Anterior cingulate cortex (tissue), 58 donors: ENCODE measurements around the gene REC8.
A peak's percentile ranks its signal among the peaks of the same experiment; 100 is the strongest.

ENCODE experiments used
- DNase-seq, 58 donors: peaks; one replicate each; lab custom pipeline; 2025; lab: John Stamatoyannopoulos, UW

REC8 gene, protein sequence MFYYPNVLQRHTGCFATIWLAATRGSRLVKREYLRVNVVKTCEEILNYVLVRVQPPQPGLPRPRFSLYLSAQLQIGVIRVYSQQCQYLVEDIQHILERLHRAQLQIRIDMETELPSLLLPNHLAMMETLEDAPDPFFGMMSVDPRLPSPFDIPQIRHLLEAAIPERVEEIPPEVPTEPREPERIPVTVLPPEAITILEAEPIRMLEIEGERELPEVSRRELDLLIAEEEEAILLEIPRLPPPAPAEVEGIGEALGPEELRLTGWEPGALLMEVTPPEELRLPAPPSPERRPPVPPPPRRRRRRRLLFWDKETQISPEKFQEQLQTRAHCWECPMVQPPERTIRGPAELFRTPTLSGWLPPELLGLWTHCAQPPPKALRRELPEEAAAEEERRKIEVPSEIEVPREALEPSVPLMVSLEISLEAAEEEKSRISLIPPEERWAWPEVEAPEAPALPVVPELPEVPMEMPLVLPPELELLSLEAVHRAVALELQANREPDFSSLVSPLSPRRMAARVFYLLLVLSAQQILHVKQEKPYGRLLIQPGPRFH

GRCh38 chr14:24171422-24172260 lies at the start of gene REC8:
REC8 (plus strand) TSS chr14:24172080; CDS start chr14:24172553, 473 bp downstream.
- DNase-seq: peak; percentile 63 to 98 (median 91)

- no peak for DNase-seq
Observed at GRCh38 chr14:24122416-24122815, 49.5 kb upstream of the REC8 start.

DNA sequence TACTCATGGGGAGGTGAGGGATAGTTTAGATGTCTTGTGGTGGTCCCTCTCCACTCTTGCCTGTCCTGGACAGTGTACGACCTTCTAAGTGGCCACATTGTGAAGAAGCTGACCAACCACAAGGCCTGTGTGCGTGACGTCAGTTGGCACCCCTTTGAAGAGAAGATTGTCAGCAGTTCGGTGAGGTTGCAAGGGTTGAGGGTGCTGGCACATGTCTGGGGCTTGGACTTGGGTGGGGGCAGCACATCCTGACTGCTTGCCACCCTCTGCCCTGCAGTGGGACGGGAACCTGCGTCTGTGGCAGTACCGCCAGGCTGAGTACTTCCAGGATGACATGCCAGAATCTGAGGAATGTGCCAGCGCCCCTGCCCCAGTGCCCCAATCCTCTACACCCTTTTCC lies 49.0 kb upstream of the REC8 start:
- no peak for DNase-seq

GRCh38 chr14:24123424-24124417 lies 48.2 kb upstream of the REC8 start:
- DNase-seq: no peak

DNA sequence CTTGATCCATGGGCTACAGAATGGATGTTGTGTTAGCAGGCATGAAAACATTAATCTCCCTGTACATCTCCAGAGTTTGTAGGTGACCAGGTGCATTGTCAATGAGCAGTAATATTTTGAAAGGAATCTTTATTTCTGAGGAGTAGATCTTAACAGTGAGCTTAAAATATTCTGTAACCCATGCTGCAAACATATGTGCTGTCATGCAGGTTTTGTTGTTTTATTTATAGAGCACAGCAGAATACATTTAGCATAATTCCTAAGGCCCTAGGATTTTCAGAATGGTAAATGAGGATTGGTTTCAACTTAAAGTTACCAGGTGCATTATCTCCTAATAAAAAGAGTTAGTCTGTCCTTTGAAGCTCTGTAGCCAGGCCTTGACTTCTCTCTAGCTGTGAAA lies 44.9 kb upstream of the REC8 start:
- DNase-seq: no peak

- DNase-seq: no peak
Observed at GRCh38 chr14:24127673-24128072, 44.2 kb upstream of the REC8 start.

GRCh38 chr14:24129410-24129998 lies 42.4 kb upstream of the REC8 start:
- no peak for DNase-seq

- DNase-seq: no peak
Observed at GRCh38 chr14:24130380-24130716, 41.5 kb upstream of the REC8 start, which contains the start of gene FITM1. FITM1 (plus strand) TSS chr14:24130659; CDS start chr14:24131564, 905 bp downstream.

GRCh38 chr14:24130717-24131548 lies 40.9 kb upstream of the REC8 start:
- DNase-seq: no peak

DNA sequence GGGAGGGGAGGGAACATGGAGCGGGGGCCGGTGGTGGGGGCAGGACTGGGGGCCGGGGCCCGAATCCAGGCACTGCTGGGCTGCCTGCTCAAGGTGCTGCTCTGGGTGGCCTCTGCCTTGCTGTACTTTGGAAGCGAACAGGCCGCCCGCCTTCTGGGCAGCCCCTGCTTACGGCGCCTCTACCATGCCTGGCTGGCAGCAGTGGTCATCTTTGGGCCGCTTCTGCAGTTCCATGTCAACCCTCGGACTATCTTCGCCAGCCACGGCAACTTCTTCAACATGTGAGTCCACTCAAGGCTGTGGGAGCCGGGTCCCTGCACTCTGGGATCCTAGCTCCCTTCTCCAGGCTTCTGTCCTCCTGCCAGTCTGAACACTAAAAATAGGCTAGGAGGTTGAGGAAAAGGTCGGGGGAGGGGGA lies 40.3 kb upstream of the REC8 start:
- DNase-seq: no peak

DNA sequence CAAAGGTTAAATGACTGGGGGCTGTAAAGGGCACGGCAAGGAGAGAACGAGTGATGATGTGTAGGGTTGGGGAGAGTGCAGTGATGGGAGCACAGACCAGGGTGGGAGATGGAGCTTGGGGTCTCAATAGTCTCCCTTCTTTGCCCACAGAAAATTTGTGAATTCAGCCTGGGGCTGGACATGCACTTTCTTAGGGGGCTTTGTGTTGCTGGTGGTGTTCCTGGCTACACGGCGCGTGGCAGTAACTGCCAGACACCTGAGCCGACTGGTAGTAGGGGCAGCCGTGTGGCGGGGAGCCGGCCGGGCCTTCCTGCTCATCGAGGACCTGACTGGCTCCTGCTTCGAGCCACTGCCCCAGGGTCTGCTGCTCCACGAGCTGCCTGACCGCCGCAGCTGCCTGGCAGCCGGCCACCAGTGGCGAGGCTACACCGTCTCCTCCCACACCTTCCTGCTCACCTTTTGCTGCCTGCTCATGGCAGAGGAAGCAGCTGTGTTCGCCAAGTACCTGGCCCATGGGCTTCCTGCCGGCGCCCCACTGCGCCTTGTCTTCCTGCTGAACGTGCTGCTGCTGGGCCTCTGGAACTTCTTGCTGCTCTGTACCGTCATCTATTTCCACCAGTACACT lies 39.7 kb upstream of the REC8 start:
- no peak for DNase-seq

- no peak for DNase-seq
Observed at GRCh38 chr14:24132976-24133375, 38.9 kb upstream of the REC8 start.

- no peak for DNase-seq
Observed at GRCh38 chr14:24133735-24134134, 38.1 kb upstream of the REC8 start.

- DNase-seq: no peak
Observed at GRCh38 chr14:24135584-24135833, 36.4 kb upstream of the REC8 start.

DNA sequence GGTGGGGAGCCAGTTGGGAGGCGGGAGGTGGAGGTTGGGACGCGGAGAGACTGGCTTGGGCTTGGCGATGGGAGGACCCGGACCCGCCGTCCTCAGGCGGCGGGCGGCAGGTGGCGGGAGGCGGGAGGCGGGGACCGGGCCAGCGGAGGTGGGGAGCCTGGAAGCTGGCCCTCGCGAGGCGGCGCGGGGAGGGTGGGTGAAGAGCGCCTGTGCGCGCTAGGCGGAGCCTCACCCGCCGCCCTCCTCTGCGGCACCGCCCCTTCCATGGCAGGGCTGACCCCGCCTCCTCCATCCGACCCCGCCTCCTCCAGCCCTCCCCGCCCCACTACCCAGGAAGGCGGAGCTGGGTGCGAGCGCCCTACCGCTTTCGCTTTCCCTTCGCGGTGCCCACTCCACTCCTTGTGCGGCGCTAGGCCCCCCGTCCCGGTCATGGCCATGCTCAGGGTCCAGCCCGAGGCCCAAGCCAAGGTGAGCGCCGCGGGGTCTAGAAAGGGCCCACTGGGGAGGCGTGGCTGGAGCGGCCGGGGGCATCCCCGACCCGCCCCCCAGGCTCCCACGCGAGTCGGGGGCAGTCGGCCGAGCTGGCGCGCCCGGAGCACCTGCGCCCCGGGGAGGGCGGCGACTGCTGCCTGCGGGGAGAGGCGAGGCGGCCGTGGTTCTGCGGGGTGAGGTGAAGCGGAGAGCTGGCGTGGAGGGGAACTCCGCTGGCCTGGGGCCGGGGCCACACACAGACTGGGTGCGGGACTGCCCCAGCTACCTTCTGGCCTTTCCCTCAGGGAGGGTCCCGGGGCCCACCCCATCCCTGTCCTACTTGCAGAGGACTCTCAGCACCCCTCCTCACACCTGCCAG lies 35.8 kb upstream of the REC8 start, which contains the start of gene PSME1:
TSS of gene PSME1 (plus strand) at position 361 of the 850 bp plus-strand sequence. CDS start at position 430, 69 bp downstream.
- DNase-seq: peak; percentile 32 to 96 (median 88)

DNA sequence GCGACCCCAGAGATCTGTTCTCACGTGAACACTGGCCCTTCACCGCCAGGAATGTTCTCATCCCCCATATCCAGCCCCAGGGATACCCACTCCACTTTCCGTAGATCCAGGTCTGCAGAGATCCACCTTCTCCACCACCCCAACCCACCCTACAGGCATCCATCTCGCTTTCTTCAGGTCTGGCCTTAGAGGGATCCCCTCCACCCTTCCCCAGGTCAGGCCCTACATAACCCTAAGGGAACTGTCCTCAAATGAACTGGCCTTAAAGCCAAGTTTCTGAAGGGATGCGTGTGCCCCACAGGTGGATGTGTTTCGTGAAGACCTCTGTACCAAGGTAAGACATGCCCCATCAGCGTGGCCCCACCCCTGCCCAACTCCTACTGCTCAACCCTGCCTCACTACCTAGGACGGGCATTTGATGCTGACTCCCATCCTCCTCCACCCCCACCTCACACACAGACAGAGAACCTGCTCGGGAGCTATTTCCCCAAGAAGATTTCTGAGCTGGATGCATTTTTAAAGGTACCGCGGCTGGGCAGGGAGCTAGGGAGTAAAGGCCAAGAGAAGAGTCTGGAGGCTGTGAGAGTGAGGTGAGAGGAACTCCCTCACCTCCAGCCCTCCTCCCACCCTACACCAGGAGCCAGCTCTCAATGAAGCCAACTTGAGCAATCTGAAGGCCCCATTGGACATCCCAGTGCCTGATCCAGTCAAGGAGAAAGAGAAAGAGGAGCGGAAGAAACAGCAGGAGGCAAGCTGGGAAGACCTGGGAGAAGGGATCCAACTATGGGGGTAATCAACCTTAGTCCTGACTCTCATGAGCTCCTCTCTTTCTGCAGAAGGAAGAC lies 35.0 kb upstream of the REC8 start:
- DNase-seq: no peak
